ENCODE results near the gene ERICH3.

ERICH3 gene

DNA sequence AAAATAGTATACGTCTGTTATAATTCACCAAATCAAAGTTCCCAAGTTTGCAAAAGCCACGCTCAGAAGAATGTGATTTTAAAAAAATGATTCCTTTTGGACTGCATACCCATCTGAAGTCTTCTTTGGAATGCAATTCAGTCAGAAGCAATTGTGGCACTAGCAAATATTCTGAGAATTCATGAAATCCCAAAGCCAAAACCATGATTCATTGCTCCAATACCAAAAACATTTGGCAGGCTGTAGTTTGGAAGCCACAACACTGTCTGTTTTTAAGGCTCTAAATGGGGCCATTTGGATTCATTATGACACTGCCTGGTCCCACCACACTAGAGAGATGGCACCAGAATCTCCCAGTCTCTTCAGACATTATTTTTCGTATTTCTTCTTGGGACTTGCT, 139.4 kb downstream of the ERICH3 start:
- no peak overlapping the region for H3K4me3 ChIP-seq (ENCODE audit: low read length)
- no peak for DNase-seq (ENCODE audit: low read depth, low spot score)

DNA sequence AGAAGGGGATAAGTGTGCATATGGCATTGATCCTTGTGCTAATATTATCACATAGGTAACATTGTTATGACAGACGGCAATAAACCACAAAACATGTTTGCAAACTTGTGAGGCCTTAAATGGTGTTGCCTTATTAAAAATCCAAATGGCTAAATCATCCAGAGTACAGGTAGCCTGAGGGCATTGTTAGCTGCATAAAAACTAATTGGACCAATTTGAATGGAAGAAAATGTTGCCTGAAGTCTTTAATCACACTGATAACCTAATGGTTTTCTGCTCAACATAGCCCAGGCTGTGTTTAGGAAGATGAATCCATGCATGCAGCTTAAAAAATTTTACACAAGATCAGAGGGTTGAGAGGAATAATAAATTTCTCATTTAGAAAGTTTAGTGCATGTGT, 141.8 kb downstream of the ERICH3 start:
- DNase-seq (ENCODE audit: low read depth, low spot score) = no peak
- H3K4me3 ChIP-seq (ENCODE audit: low read length) = no peak overlapping the region

DNA sequence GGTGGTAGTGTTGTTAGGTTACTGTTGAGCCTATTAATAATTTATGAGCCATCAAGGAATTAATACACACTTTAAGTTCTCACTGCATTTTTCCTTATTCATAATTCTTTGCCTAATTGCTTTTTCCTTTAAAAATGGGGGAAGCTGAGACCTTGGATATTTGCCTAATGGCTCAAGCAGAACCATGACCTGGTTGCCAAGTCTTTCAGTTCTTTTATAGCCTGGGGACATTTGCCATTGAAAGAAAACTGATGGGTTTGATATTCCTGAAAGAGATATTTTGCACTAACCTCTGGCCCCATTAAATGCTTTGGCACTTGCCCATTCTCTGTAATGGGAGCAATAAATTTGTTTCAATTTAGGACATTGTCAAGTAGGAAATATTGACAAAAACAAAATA, 142.7 kb downstream of the ERICH3 start:
- no peak overlapping the region for H3K4me3 ChIP-seq (ENCODE audit: low read length)
- no peak for DNase-seq (ENCODE audit: low read depth, low spot score)

DNA sequence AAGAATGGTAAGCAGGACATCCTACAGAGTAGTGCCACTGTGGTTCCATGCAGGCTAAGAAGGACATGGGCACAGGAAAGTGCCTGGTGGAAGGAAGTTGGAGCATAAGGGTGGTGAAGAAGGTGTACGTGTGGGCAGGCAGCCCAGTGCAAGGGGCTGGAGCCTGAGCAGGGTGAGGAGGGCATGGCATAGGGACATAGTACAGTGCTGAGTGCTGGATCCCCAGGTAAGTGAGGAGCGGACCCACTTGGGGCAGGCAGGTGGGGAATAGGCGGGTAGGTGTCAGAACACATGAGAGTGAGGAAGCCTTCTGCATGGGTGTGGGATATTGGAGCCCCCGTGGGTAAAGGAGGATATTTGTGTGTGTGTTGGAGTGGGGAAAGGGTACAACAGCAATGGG, 145.5 kb downstream of the ERICH3 start:
- no peak overlapping the region for H3K4me3 ChIP-seq (ENCODE audit: low read length)
- DNase-seq (ENCODE audit: low read depth, low spot score) = no peak

DNA sequence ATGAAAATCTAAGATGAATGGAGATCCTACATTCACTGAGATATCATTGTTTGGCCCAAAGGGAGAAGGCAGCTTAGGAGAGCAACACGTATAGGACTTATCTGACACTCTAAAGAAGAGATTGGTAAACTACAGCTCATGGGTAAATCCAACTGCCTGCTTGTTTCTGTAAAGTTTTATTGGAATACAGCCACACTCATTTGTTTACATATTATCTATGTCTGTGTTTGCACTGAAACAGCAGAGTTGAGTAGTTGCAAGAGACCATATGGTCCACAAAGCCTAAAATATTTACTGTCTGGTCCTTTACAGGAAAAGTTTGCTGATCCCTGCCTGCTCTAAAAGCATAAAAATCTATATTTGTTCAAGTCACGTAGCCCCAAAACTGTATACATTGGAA, 146.9 kb downstream of the ERICH3 start:
- no peak for DNase-seq (ENCODE audit: low read depth, low spot score)
- H3K4me3 ChIP-seq (ENCODE audit: low read length) = no peak overlapping the region

DNA sequence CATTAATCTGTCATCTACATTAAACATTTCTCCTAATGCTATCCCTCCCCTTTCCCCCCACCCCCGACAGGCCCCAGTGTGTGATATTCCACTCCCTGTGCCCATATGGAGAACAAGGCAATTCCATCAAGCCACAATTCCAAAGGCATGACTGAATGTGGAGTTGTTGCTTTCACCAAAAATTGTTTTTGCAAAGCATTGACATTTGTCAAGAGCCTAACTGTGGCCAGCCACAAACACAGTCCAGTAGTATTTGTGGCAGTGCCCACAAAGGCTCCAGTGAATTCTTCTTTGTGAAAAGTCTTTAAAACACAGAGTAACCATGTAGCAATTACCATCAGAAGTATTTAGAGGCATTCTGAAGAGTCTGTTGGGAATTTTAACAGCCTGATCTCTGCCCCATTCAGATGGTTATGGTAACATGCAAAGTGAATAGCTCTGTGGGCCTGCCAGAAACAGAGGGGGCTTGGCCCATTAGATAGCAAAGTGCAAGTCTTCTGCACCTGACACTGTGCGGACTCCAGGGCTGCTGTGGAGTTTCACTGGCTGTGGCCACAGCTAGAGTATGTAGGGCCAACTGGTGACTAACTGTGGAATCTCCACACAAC, 149.6 kb downstream of the ERICH3 start:
- H3K4me3 ChIP-seq (ENCODE audit: low read length) = no peak overlapping the region
- no peak for DNase-seq (ENCODE audit: low read depth, low spot score)

DNA sequence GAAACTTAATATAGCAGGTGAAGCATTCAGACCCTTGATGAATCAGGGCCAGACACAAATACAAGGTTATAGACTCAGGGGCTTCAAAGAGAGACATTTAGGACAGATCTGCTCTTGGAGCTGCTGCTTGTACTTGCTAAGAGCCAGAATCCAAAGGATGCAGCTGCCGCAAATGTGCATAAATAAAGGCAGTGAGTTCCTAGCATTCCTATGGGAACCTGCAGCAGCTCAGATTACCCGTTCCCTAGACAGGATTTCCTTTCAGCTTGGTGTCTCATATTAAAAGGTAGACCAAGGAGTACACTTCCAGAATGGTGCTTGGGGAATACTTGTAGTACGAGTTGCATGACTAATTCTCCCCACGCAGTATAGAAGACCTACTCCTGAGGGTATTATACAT, 151.4 kb downstream of the ERICH3 start:
- H3K4me3 ChIP-seq (ENCODE audit: low read length) = no peak overlapping the region

More for the DNA sequence above, 151.4 kb downstream of the ERICH3 start:
- DNase-seq (ENCODE audit: low read depth, low spot score) = no peak

Measured in Jurkat, Clone E6-1 (cell line).